ENCODE measurements around the gene MIP. TPM values are rescaled to one million over a fixed set of nuclear protein-coding genes. Genes with fewer than 3 reads are reported as not detected.
A peak's percentile ranks its signal among the peaks of the same experiment; 100 is the strongest.

Gene MIP
- total and polyA plus RNA-seq, 2 of the 13 experiments (the other 11 are each of a cell fraction or from before 2014, with no cell fraction given), result not detected

- TF ChIP-seq RERE (CRISPR knock-in tag; IDR thresholded peaks at IDR 0.05; ENCODE audit: low read depth) (no peak), ZBTB14 (CRISPR knock-in tag; IDR thresholded peaks at IDR 0.05) (no peak), ZBTB39 (CRISPR knock-in tag; IDR thresholded peaks at IDR 0.05) (peak; percentile 62; the same call in 1 of the 2 replicates), HNRNPL (IDR thresholded peaks at IDR 0.05; ENCODE audit: low read depth, low read length) (0 out of 2 replicates have a peak, but pooled peaks have one; percentile 62), ZNF674 (CRISPR knock-in tag; IDR thresholded peaks at IDR 0.05; ENCODE audit: low read depth) (no peak), RNF219 (CRISPR knock-in tag; IDR thresholded peaks at IDR 0.05) (no peak), KDM2A (CRISPR knock-in tag; IDR thresholded peaks at IDR 0.05; ENCODE audit: borderline replicate concordance, low read depth) (peak; percentile 98), CBX1 (IDR thresholded peaks at IDR 0.05; ENCODE audit: low read depth) (peak; percentile 89), AGO2 (optimal IDR thresholded peaks at IDR 0.05; ENCODE audit: low read depth, low read length) (no peak), KDM6A (CRISPR knock-in tag; IDR thresholded peaks at IDR 0.05; ENCODE audit: low read depth) (no peak), SRSF4 (IDR thresholded peaks at IDR 0.05; ENCODE audit: low read depth, low read length, poor library complexity, severe bottlenecking) (no peak)
- TF ChIP-seq, protein P1, sequence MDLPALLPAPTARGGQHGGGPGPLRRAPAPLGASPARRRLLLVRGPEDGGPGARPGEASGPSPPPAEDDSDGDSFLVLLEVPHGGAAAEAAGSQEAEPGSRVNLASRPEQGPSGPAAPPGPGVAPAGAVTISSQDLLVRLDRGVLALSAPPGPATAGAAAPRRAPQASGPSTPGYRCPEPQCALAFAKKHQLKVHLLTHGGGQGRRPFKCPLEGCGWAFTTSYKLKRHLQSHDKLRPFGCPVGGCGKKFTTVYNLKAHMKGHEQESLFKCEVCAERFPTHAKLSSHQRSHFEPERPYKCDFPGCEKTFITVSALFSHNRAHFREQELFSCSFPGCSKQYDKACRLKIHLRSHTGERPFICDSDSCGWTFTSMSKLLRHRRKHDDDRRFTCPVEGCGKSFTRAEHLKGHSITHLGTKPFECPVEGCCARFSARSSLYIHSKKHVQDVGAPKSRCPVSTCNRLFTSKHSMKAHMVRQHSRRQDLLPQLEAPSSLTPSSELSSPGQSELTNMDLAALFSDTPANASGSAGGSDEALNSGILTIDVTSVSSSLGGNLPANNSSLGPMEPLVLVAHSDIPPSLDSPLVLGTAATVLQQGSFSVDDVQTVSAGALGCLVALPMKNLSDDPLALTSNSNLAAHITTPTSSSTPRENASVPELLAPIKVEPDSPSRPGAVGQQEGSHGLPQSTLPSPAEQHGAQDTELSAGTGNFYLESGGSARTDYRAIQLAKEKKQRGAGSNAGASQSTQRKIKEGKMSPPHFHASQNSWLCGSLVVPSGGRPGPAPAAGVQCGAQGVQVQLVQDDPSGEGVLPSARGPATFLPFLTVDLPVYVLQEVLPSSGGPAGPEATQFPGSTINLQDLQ (CRISPR knock-in tag; IDR thresholded peaks at IDR 0.05), result no peak
- TF ChIP-seq, protein P2, sequence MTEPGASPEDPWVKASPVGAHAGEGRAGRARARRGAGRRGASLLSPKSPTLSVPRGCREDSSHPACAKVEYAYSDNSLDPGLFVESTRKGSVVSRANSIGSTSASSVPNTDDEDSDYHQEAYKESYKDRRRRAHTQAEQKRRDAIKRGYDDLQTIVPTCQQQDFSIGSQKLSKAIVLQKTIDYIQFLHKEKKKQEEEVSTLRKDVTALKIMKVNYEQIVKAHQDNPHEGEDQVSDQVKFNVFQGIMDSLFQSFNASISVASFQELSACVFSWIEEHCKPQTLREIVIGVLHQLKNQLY (CRISPR knock-in tag; IDR thresholded peaks at IDR 0.05), result peak; percentile 86
Observed at GRCh38 chr12:56468216-56469006, 14.0 kb upstream of the MIP start, which contains the start of gene SPRYD4 (continued).

All from HepG2 (cell line).